Dermis microvascular lymphatic vessel endothelial cell (primary cell): ENCODE results near the gene KLF8. TPM values are rescaled to one million over a fixed set of nuclear protein-coding genes. Genes with fewer than 3 reads are reported as not detected.
"Not testable (repeated sequence)": the region's sequence is repeated elsewhere in the genome, so short reads cannot be mapped to it uniquely, and the experiment has no call there.

Experiments used
- DNase-seq, 2 donors: peaks; one replicate each; pipeline versions ENCODE4 v3.0.0 to v3.0.0-alpha.2; 2010; ENCODE audit warnings: low read depth in 2 of 2
- total RNA-seq: library from RNA; depleted of rRNA; stranded (reverse); fragments of >200 nt; gene quantifications from 2 replicates; pipeline ENCODE4 v1.2.1, GENCODE V29; 2014

Gene KLF8
- 0.13 and 0.25 TPM in 2 replicates for total RNA-seq

DNA sequence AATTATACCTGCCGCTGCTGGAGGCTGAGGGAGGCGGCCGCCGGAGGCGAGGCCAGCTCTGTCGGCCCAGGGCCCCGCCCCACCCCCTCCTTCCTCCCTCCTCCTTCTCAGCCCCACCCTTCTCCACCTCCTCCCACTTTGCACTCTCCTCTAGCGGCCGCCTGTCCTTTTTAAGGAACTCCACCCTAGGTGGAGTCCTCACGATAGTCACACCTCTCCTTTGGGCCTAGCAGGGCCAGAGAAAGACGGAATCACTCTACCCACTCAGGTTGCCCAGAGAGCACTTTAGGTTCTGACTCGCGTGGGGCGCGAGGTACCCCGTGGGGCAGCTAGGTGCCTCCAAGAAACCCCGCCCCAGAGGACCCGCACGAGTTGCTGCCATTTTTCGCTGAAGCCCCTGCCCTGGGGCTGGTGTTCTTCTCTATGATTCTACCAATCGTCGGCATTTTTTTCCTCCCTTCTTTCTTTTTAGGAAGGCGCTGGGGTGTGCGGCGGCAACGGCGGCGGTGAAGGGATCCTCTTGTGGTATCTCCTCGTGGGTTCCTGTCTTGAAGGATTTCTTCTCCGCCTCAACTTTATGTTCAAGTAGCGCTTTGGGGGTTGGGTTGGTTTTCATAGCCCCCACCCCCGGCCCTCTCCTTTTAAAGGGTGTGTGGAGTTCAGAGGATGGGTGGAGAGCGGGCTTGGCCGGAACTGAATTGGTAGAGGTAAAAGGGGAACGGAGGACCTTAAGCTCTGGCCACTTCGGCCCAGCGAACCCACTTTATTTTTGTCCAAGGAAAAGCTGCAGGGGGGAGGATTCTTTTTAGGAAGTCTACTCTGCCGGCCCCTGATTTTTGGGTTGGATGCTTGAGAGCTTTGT, at the start of gene KLF8:
TSS of gene KLF8 (plus strand) at position 136 of the 862 bp plus-strand sequence. CDS start 979 bp downstream, outside the sequence.
- no peak for DNase-seq

DNA sequence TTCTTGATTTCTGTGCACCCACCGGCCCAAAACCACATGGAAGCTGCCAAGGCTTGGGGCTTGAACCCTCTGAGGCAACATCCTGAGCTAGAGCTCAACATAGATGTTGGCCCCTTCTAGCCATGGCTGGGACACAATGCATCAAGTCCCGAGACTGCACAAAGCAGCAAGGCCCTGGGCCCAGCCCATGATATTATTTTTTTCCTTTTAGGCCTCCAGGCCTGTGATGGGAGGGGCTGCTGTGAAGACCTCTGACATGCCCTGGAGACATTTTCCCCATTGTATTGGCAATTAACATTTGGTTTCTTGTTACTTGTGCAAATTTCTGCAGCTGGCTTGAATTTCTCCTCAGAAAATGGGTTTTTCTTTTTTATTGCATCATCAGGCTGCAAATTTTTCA, 25.2 kb upstream of the KLF8 start:
- not testable (repeated sequence) for DNase-seq

- no peak for DNase-seq
Observed at GRCh38 chrX:56211701-56212100, 20.5 kb upstream of the KLF8 start.

- no peak for DNase-seq
Observed at GRCh38 chrX:56216332-56216731, 15.8 kb upstream of the KLF8 start.

- DNase-seq = no peak
Observed at GRCh38 chrX:56219700-56220099, 12.5 kb upstream of the KLF8 start.

- DNase-seq = no peak
Observed at GRCh38 chrX:56221101-56221500, 11.1 kb upstream of the KLF8 start.

DNA sequence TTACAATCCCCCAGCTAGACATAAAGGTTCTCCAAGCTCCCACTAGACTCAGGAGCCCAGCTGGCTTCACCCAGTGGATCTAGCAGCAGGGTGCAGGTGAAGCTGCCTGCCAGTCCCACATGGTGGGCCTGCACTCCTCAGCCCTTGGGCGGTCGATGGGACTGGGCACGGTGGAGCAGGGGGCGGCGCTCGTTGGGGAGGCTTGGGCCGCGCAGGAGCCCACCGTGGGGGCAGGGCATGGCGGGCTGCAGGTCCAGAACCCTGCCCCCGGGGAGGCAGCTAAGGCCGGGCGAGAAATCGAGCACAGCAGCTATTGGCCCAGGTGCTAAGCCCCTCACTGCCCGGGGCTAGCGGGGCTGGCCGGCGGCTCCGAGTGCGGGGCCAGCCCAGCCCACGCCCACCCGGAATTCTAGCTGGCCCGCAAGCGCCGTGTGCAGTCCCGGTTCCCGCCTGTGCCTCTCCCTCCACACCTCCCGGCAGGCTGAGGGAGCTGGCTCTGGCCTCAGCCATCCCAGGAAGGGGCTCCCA, 9.6 kb upstream of the KLF8 start:
- no peak for DNase-seq

DNA sequence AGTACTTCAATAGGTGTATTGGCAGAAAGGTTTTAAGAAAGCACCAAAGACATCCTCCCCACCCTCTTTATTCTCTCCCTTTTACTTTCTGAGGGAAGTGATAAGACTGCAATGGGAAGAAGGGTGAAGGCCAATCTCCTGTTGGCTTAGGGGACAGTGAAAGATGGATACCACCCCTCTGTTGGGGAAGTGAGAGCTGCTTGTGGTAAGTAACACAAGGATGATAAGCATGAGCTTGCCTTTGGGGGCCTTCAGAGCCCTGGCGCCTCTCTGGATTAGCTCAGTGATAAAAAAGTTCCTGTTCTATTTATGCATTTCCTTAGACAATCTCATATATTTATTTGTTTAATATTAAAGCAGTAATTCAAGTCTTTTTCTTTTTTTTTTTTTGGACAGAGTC, 5.2 kb upstream of the KLF8 start:
- DNase-seq = no peak

DNA sequence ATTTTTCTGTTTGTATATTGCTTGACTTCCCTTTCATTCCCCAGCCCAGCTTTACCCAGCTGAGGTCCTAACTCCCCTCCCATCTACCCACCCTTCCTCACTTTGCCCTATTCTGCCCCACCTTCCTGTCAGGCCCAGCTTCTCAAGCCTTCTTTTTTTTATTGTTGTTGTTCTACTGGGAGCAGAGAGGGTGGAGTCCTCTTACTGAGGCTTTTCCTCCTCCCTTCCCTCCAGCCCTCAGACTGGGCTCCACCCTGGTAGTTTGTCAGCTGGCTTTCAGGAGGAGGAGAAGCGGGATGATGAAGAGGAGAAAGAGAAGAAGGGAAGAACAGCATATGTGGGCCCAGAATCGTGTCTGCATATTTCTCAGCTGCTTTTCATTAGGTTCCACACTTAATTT, 3.2 kb upstream of the KLF8 start:
- no peak for DNase-seq

- no peak for DNase-seq
Observed at GRCh38 chrX:56231537-56232090, 542 bp upstream of the KLF8 start.

GRCh38 chrX:56233100-56233499, 944 bp downstream of the KLF8 start:
- no peak for DNase-seq

DNA sequence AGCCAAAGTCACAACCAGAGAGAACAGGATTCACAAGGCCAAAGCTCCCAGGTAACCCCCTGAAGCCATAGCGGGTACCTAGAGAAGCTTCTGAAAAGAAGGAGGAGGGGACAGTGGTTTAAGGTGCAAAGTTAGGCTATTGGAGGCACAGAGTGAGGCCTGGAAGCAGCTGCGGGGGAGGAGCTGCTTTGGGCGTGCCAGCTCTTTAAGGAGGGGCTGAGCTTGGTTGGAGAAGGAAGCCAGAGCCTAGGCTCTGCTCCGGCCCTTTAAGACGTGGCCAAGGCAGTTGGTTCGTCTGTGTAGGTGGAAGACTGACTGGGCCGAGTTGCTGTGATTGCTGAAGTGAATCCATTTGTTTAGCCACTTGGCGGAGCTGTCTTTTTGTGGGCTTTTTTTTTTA, 1.5 kb downstream of the KLF8 start:
- DNase-seq = no peak

DNA sequence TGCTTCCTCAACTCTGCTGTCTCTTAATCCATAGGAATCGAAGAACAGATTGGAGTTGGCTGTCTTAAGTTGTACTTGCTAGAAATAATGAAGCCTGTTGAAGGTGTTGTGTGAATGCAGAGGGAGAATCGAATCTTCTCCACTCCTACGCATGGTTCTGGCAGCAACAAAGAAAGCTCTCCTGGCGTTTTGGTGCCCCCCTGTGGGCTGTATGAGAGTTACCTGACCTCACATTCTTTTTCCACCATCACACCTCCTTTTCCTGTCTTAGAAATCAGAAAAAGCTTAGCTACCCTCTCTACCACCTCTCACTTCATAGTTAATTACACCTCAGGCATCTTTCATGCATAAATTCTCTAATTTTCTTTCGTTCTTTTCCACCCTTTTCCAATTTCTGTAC, 16.3 kb downstream of the KLF8 start:
- peak; percentile 16 to 49 for DNase-seq

DNA sequence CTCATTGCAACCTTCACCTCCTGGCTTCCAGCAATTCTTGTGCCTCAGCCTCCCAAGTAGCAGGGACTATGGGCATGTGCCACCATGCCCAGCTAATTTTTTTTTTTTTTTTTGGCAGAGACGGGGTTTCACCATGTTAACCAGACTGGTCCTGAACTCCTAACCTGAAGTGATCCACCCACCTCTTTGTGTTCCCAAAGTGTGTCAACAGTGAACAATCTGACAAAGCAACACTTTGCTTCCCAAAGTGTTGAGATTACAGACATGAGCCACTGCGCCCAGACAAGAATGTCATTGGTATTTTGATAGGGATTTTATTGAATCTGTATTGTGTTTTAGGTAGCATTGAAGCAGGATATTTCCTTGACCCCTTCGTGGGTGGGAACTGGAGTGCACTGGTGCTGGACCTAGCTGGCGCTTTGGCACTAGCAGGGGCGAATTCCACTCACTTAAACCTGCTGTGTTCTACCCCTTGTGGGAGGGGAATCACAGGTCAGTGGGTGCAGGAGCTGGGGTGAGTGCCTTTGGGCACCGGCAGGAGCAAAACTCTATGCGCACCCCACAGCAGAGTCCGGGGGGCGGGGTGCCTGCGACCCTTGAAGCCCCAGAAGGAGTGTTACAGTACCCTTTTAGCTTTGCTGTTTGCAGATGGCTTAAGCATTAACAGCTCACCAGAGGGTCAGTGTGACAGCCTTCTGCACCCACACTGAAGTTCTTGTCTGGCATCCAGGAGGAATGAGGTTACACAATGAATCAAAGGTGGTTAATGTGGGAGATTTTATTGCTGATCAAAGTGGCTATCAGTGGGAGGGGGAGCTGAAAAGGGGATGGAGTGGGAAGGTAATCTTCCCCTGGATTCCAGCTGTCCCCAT, 21.9 kb downstream of the KLF8 start:
- no peak for DNase-seq

GRCh38 chrX:56268888-56269287, 36.7 kb downstream of the KLF8 start:
- no peak for DNase-seq

GRCh38 chrX:56278692-56279091, 46.5 kb downstream of the KLF8 start:
- no peak for DNase-seq

- DNase-seq = no peak
Observed at GRCh38 chrX:56279863-56280262, 47.7 kb downstream of the KLF8 start.

GRCh38 chrX:56281789-56282188, 49.6 kb downstream of the KLF8 start:
- DNase-seq = peak in 1 of 2 donors; percentile 28

DNA sequence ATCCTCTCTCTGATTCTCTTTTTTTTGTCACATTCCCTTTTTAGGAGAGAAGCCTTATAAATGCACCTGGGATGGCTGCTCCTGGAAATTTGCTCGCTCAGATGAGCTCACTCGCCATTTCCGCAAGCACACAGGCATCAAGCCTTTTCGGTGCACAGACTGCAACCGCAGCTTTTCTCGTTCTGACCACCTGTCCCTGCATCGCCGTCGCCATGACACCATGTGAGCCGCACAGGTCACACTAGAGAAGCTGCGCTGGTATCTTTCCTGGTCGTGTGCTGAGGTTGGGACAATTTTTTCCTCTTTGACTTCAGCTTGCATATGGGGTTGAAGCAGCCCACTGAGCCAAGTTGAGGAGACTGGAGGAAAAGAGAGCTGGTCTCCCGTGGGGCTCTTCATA, 52.1 kb downstream of the KLF8 start:
- no peak for DNase-seq

- no peak for DNase-seq
Observed at GRCh38 chrX:56288608-56289007, 56.5 kb downstream of the KLF8 start.

GRCh38 chrX:56289449-56289848, 57.3 kb downstream of the KLF8 start:
- DNase-seq = no peak

DNA sequence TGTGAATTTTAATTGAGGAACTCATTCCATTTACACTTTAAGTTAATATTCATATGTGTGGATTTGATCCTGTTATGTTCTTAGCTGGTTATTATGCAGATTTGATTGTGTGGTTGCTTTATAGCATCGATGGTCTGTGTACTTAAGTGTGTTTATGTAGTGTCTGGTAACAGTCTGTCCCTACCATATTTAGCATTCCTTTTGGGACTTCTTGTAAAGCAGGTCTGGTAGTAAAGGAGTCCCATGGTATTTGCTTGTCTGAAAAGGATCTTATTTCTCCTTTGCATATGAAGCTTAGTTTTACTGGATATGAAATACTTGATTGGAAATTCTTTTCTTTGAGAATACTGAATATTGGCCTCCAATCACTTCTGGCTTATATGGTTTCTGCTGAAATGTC, 76.6 kb downstream of the KLF8 start:
- DNase-seq = no peak
